GM12872 (cell line): ENCODE measurements around the gene ZNF367.

ENCODE experiments used
- CTCF ChIP-seq: IDR thresholded peaks from 3 replicates; pipeline ENCODE4 v1.5.1; 2011; ENCODE audit warnings: low read depth, mild to moderate bottlenecking, low read length, moderate library complexity; ENCODE audit not compliant: insufficient read depth

ZNF367 gene

GRCh38 chr9:96459268-96460007 lies 41.3 kb upstream of the ZNF367 start:
- no peak for TF ChIP-seq CTCF

- no peak for TF ChIP-seq CTCF
Measured at GRCh38 chr9:96458226-96458625, 40.1 kb upstream of the ZNF367 start.

- no peak for TF ChIP-seq CTCF
Measured at GRCh38 chr9:96457266-96457665, 39.1 kb upstream of the ZNF367 start.

GRCh38 chr9:96453625-96454024 lies 35.5 kb upstream of the ZNF367 start:
- TF ChIP-seq CTCF, result peak; percentile 41; the same call in 1 of the 3 replicates

- no peak for TF ChIP-seq CTCF
Measured at GRCh38 chr9:96450613-96451528, 32.7 kb upstream of the ZNF367 start.

GRCh38 chr9:96449845-96450612 lies 31.9 kb upstream of the ZNF367 start, which contains the start of gene HABP4:
HABP4 (plus strand) TSS chr9:96450169; CDS start chr9:96450280, 111 bp downstream.
- TF ChIP-seq CTCF, result no peak

GRCh38 chr9:96449523-96449844 lies 31.3 kb upstream of the ZNF367 start:
- TF ChIP-seq CTCF, result no peak
